K562 (cell line): ENCODE results near the gene YKT6. TPM values are rescaled to one million over a fixed set of nuclear protein-coding genes. Genes with fewer than 3 reads are reported as not detected.
A peak's percentile ranks its signal among the peaks of the same experiment; 100 is the strongest.

ENCODE experiments used
- ATAC-seq: fragments of 200-7000 bp; cut with Tn5 transposase; 3 replicates; pipeline ENCODE4 v1.9.1; 2020; ENCODE audit warnings: moderate library complexity
- BruUV-seq: library from RNA; stranded (reverse); fragments of 400-500 nt; replicated peaks from 2 replicates; lab custom pipeline; 2021; lab: Mats Ljungman, UMichigan
- CTCF ChIA-PET: fragments of 300-600 bp; formaldehyde crosslinking; extraction: SDS; loops from one replicate; lab custom pipeline; 2021; ENCODE audit warnings: low intra/inter-chr PET ratio; lab: Yijun Ruan, JAX
- POLR2A ChIA-PET: fragments of 300-600, 350-650 bp; sonication (Branson Sonifier 250); formaldehyde crosslinking; extraction: SDS; loops from one replicate; lab custom pipeline; 2021; ENCODE audit warnings: antibody characterized with exemption, inconsistent platforms; lab: Yijun Ruan, JAX
- DNase-seq, 4 experiments: peaks; one replicate each; pipeline versions ENCODE4 v3.0.0 to v3.0.0-alpha.2; 2011 to 2018; ENCODE audit warnings: low spot score in 3 of 4, mixed read lengths in 3 of 4; ENCODE audit errors: extremely low read depth in 1 of 4
- FAIRE-seq: peaks from 2 replicates; lab custom pipeline; 2011; peaks lifted over from hg19 to GRCh38; lab: Jason Lieb, UNC
- H2AFZ ChIP-seq: 2 replicates; pipeline ENCODE4 v1.6.0; 2011; ENCODE audit warnings: low read depth, low read length, control low read depth, inconsistent platforms
- H3K27ac ChIP-seq: fragments of 200-600 bp; 3 replicates; pipeline ENCODE4 v1.8.0; 2011; ENCODE audit warnings: low read depth, mild to moderate bottlenecking, control low read depth, inconsistent platforms, low read length, moderate library complexity, mixed read lengths; ENCODE audit errors: extremely low read depth
- H3K27me3 ChIP-seq, 2 experiments: fragments of 300-600 bp in 1 of 2; 2 replicates in 1 of 2; 3 replicates in 1 of 2; pipeline versions ENCODE4 v1.6.0 to v1.8.0; 2011; ENCODE audit warnings: inconsistent platforms in 2 of 2, low read length in 2 of 2, mild to moderate bottlenecking in 1 of 2, mixed read lengths in 1 of 2, moderate library complexity in 1 of 2; ENCODE audit not compliant: control insufficient read depth in 2 of 2, insufficient read depth in 2 of 2
- H3K36me3 ChIP-seq: fragments of 300-600 bp; 3 replicates; pipeline ENCODE4 v1.8.0; 2011; ENCODE audit warnings: mild to moderate bottlenecking, low read length, inconsistent platforms; ENCODE audit not compliant: control insufficient read depth, insufficient read depth
- H3K4me1 ChIP-seq, 2 experiments: fragments of 200-600 bp in 1 of 2; replicated peaks in 1 of 2; 2 replicates in 1 of 2; 3 replicates in 1 of 2; pipeline versions ENCODE4 v1.5.1 to v1.8.0; 2011; ENCODE audit warnings: inconsistent platforms in 2 of 2, low read length in 2 of 2, mild to moderate bottlenecking in 1 of 2, mixed read lengths in 1 of 2, moderate library complexity in 1 of 2; ENCODE audit not compliant: control insufficient read depth in 2 of 2, insufficient read depth in 2 of 2
- H3K4me2 ChIP-seq: 2 replicates; pipeline ENCODE4 v1.6.1; 2011; ENCODE audit warnings: low read length, control low read depth, inconsistent platforms, mixed read lengths; ENCODE audit not compliant: insufficient read depth
- H3K4me3 ChIP-seq: fragments of 200-600 bp; sonication (generic), shearing (Covaris generic); 2 replicates; pipeline ENCODE4 v1.5.1; 2016; ENCODE audit warnings: control low read depth, inconsistent platforms
- H3K79me2 ChIP-seq: fragments of 200-600 bp; 3 replicates; pipeline ENCODE4 v1.8.0; 2011; ENCODE audit warnings: low read length, inconsistent platforms; ENCODE audit not compliant: control insufficient read depth, insufficient read depth
- H3K9ac ChIP-seq, 2 experiments: 2 replicates each; pipeline versions ENCODE4 v1.6.0 to v1.6.1; 2011; ENCODE audit warnings: low read depth in 2 of 2, low read length in 2 of 2, control low read depth in 1 of 2, inconsistent platforms in 1 of 2, mild to moderate bottlenecking in 1 of 2, mixed read lengths in 1 of 2; ENCODE audit not compliant: insufficient read depth in 1 of 2
- H3K9me1 ChIP-seq: one replicate; pipeline ENCODE4 v1.6.0; 2011; ENCODE audit warnings: inconsistent platforms, mild to moderate bottlenecking, low read length, moderate library complexity; ENCODE audit not compliant: control insufficient read depth, insufficient read depth
- H3K9me3 ChIP-seq: replicated peaks from 2 replicates; pipeline ENCODE4 v1.5.1; 2011; ENCODE audit warnings: low read depth, low read length, inconsistent platforms; ENCODE audit not compliant: control insufficient read depth, insufficient read depth
- H4K20me1 ChIP-seq: replicated peaks from 2 replicates; pipeline ENCODE4 v1.6.1; 2011; ENCODE audit warnings: low read length, inconsistent platforms, mixed read lengths; ENCODE audit not compliant: control insufficient read depth, insufficient read depth
- POU5F1 ChIP-seq: fragments of 150-350 bp; IDR thresholded peaks from 2 replicates; pipeline ENCODE4 v1.6.1; 2014; ENCODE audit warnings: borderline replicate concordance, low read length, low read depth, mild to moderate bottlenecking; ENCODE audit not compliant: partially characterized antibody
- SMARCB1 ChIP-seq: IDR thresholded peaks from 2 replicates; pipeline ENCODE4 v1.6.1; 2011; ENCODE audit warnings: improper control_type of control experiment, low read depth; ENCODE audit not compliant: insufficient read length
- WGBS: fragments of 100-300 bp; shearing (Covaris generic); methylation state at CpG from one replicate; pipeline ENCODE4 v1.1.6; 2016; ENCODE audit warnings: low coverage, mixed read lengths; ENCODE audit not compliant: insufficient coverage; ENCODE audit errors: missing lambda C conversion rate; 5-methylcytosine and 5-hydroxymethylcytosine counted together
- in situ Hi-C: fragments of 300-500 bp; cut with MboI; formaldehyde crosslinking; loops from 4 replicates; pipeline ENCODE4 v1.15.0; 2018; ENCODE audit warnings: inconsistent platforms, mixed read lengths
- intact Hi-C: fragments of 100-400 bp; cut with micrococcal nuclease; formaldehyde crosslinking; loops from 2 replicates; pipeline ENCODE4 v1.14.2; 2022
- polyA plus RNA-seq, 8 experiments: library from polyadenylated mRNA; depleted of rRNA in 4 of 8; stranded (reverse) in 5 of 8; unstranded in 3 of 8; fragments of >200 nt; fragmentation: Nextera tagmentation in 2 of 8; fragmentation: Illumina TruSeq in 1 of 8; extraction: Ambion mirVana in 2 of 8; extraction: Trizol in 1 of 8; gene quantifications; 2 replicates each; pipeline versions ENCODE4 v1.2.1 to v1.2.3, GENCODE V29; 2011 to 2014; ENCODE audit warnings: inconsistent platforms in 1 of 8, missing spikeins in 1 of 8
- total RNA-seq, 7 experiments: library from RNA; depleted of rRNA in 6 of 7; stranded (reverse); fragments of >200 nt in 6 of 7; fragmentation: Illumina TruSeq in 2 of 7; extraction: Trizol in 2 of 7; gene quantifications; 2 replicates each; pipeline versions ENCODE4 v1.2.1 to v1.2.3, GENCODE V29; 2011 to 2021; ENCODE audit warnings: low replicate concordance in 1 of 7
- TF ChIP-seq, protein P1 (sequence below), 2 experiments: fragments of 450-650 bp; formaldehyde crosslinking in 1 of 2; IDR thresholded peaks; 2 replicates each; pipeline versions ENCODE4 v1.4.0 to v1.6.1; 2014 to 2020; ENCODE audit warnings: mild to moderate bottlenecking in 2 of 2, borderline replicate concordance in 1 of 2, low read depth in 1 of 2
- TF ChIP-seq, protein P2 (sequence below), 2 experiments: IDR thresholded peaks; 2 replicates each; pipeline ENCODE4 v1.6.1; 2012; ENCODE audit warnings: improper control_type of control experiment in 2 of 2, low read depth in 2 of 2, low read length in 2 of 2, borderline replicate concordance in 1 of 2

The YKT6 gene
- total and polyA plus RNA-seq, 9 of the 15 experiments (the other 6 are each of a cell fraction or from before 2014, with no cell fraction given): 1.6 to 90.6 (median 75.1) TPM

- BruUV-seq: no TSS peak
- FAIRE-seq: no peak
- no peaks in the 10 kb centered on the region for H3K36me3 ChIP-seq
- no peak for DNase-seq
- TF ChIP-seq, protein P1, sequence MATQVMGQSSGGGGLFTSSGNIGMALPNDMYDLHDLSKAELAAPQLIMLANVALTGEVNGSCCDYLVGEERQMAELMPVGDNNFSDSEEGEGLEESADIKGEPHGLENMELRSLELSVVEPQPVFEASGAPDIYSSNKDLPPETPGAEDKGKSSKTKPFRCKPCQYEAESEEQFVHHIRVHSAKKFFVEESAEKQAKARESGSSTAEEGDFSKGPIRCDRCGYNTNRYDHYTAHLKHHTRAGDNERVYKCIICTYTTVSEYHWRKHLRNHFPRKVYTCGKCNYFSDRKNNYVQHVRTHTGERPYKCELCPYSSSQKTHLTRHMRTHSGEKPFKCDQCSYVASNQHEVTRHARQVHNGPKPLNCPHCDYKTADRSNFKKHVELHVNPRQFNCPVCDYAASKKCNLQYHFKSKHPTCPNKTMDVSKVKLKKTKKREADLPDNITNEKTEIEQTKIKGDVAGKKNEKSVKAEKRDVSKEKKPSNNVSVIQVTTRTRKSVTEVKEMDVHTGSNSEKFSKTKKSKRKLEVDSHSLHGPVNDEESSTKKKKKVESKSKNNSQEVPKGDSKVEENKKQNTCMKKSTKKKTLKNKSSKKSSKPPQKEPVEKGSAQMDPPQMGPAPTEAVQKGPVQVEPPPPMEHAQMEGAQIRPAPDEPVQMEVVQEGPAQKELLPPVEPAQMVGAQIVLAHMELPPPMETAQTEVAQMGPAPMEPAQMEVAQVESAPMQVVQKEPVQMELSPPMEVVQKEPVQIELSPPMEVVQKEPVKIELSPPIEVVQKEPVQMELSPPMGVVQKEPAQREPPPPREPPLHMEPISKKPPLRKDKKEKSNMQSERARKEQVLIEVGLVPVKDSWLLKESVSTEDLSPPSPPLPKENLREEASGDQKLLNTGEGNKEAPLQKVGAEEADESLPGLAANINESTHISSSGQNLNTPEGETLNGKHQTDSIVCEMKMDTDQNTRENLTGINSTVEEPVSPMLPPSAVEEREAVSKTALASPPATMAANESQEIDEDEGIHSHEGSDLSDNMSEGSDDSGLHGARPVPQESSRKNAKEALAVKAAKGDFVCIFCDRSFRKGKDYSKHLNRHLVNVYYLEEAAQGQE (IDR thresholded peaks at IDR 0.05; ENCODE audit: borderline replicate concordance): peak; percentile 52; the same call in 1 of the 2 replicates
- TF ChIP-seq, protein P1 (CRISPR knock-in tag; IDR thresholded peaks at IDR 0.05; ENCODE audit: low read depth): no peak
- no peak for TF ChIP-seq POU5F1
- no peak for TF ChIP-seq SMARCB1
- TF ChIP-seq, protein P2, sequence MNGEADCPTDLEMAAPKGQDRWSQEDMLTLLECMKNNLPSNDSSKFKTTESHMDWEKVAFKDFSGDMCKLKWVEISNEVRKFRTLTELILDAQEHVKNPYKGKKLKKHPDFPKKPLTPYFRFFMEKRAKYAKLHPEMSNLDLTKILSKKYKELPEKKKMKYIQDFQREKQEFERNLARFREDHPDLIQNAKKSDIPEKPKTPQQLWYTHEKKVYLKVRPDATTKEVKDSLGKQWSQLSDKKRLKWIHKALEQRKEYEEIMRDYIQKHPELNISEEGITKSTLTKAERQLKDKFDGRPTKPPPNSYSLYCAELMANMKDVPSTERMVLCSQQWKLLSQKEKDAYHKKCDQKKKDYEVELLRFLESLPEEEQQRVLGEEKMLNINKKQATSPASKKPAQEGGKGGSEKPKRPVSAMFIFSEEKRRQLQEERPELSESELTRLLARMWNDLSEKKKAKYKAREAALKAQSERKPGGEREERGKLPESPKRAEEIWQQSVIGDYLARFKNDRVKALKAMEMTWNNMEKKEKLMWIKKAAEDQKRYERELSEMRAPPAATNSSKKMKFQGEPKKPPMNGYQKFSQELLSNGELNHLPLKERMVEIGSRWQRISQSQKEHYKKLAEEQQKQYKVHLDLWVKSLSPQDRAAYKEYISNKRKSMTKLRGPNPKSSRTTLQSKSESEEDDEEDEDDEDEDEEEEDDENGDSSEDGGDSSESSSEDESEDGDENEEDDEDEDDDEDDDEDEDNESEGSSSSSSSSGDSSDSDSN (IDR thresholded peaks at IDR 0.05; ENCODE audit: borderline replicate concordance in 1 of 2, low read depth in 2 of 2, low read length in 2 of 2): peak in 1 of 2 experiments; percentile 86; a peak in 2 of 4 replicates
- TF ChIP-seq, all 486 proteins: peak for 2
- peaks cover 28 to 96% of the 10 kb centered on the region in 2 experiments; a peak in 4 of 5 replicates for H3K27me3 ChIP-seq
- ATAC-seq: peak; percentile 15; the same call in 2 of the 3 replicates
- intact Hi-C loops (no loop called here), in situ Hi-C loops (no loop called here)
- no peaks in the 10 kb centered on the region for H3K9me1 ChIP-seq
- CTCF ChIA-PET: no interaction called here
- H3K9ac ChIP-seq: peak overlapping the region in 1 of 2 experiments; percentile 58; a peak in 1 of 4 replicates
- peaks cover 0 to 51% of the 10 kb centered on the region in 2 experiments; a peak in 2 of 5 replicates for H3K4me1 ChIP-seq
- H3K9me3 ChIP-seq: no peaks in the 10 kb centered on the region
- peaks cover 9% of the 10 kb centered on the region; the same call in 1 of the 2 replicates for H4K20me1 ChIP-seq
- H3K27ac ChIP-seq: no peak overlapping the region
- H3K4me2 ChIP-seq: no peak overlapping the region
- 1% methylated on average over 22 of the region's 22 CpGs for WGBS
- no peaks in the 10 kb centered on the region for H3K79me2 ChIP-seq
- no peak overlapping the region for H2AFZ ChIP-seq
- POLR2A ChIA-PET: interaction anchor here (0.6 kb wide), 1 partner anchor 9 kb away, joined by 3 read pairs; no protein-coding TSS in a partner anchor
- no peak overlapping the region for H3K4me3 ChIP-seq
Observed at GRCh38 chr7:44232901-44233715, 32.3 kb downstream of the YKT6 start.
